Stimulated activated CD4-positive, alpha-beta T cell treated with anti-CD3 and anti-CD28 coated beads, Interleukin-2, amount 100 ng/mL, for 4 hours (primary cell): ENCODE measurements around the gene EPHA10.
A peak's percentile ranks its signal among the peaks of the same experiment; 100 is the strongest.

Experiments
- DNase-seq: peaks from one replicate; pipeline ENCODE4 v3.0.0-alpha.2; 2020; ENCODE audit warnings: low read depth

Gene EPHA10

DNA sequence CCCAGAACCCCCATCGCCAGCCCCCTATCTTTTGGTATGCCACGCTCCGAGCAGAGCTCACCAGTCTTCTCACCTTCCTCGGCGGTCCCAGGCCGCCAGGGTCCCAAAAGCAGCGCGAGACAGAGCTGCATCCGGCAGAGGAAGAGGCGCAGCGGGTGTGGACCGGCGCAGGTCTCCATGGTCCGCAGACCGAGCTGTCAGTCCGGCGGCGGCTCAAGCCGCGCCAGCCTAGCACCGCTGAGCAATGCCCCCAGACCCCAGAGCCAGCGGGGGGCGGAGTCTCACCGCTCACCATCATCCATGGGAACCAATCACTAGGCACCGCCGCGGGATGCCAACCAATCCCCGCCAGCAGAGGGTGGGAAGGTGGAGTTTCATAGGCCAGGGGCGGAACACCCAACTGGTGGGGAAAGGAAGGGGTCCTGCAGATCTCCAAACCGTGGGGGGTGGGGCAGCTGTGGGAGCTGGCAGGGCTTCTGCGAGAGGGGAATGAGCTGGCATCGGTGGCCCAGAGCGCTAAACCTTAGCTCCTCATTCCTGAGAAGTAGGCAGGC is at the start of gene EPHA10:
Gene EPHA10, minus strand, starts transcription at position 233 of the 554 bp plus-strand sequence. Its CDS starts 54 bp downstream, at position 179.
- DNase-seq, result no peak

DNA sequence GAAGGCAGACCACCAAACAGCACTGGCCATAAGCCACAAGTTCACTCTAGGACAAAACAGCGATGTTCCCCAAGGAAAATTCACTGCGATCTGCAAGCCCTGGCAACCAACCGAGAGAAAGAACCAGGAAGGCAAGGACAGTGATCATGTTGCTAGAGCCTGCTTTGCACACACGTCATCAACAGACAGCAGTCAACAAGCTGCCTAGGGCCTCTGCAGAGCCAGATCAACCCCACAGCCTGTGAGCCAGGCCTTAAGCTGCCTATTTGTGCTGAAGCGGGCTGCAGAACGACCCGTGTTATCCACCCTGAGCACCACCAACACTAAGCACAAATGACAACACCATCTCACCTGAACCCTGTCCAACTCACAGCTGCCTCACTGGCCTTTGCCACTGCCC is 49.3 kb upstream of the EPHA10 start:
- no peak for DNase-seq

- DNase-seq, result no peak
Observed at GRCh38 chr1:37813529-37814145, 48.7 kb upstream of the EPHA10 start.

DNA sequence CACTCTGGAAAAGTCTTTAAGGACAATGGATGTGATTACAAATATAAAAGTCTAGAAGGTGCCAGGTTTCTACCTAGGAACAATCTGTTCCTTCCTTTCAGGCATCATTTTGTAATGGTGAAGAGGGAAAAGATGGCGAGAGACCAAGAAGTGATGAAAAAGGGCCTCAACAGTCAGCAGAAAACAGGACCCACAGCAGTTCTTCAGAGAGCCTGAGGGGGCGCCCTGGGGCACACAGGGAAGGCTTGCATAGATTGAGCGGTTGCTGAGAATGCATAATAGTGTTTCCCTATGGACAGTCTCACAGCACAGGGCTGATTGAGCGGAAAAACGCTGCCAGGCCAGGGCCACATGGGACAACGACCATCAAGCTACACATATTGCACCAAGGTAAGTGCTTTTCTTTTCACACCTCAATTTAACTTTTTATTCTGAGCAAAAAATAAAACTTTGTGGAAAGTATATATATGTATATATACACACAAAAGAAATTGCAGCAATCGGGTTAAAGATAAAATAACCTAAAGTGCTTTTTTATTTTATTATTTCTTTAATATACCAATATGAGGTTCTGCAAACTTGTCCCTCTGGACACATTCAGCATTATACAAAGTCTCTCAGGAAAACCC is 46.2 kb upstream of the EPHA10 start:
- DNase-seq, result no peak

DNA sequence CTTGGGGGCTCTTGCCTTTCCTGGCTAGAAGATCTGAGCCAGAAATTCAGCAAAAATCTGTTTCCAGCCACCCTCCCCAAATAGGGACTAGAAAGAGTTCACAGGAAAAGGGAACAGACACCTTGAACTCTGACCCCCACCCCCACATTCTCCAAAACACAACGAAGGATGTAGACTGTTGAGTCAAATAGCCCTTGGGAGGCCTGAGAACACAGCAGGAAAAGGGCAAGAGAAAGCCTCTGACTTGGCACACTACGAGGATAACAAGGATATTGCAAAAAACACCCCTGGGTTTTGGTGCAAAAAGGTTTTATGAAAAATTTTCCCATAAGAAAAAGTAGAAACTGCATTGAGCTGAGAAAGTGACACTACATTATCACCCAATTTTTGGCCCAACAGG is 45.0 kb upstream of the EPHA10 start:
- DNase-seq, result no peak

- no peak for DNase-seq
Observed at GRCh38 chr1:37808369-37809319, 43.7 kb upstream of the EPHA10 start.

- peak; percentile 88 for DNase-seq
Observed at GRCh38 chr1:37807555-37808368, 42.8 kb upstream of the EPHA10 start, which contains the start of the genes C1orf122 and YRDC. Gene C1orf122 (plus strand): TSS chr1:37807790. CDS start chr1:37808405, 615 bp downstream. Gene YRDC (minus strand): TSS chr1:37808208. CDS start chr1:37808180, 28 bp downstream.

DNA sequence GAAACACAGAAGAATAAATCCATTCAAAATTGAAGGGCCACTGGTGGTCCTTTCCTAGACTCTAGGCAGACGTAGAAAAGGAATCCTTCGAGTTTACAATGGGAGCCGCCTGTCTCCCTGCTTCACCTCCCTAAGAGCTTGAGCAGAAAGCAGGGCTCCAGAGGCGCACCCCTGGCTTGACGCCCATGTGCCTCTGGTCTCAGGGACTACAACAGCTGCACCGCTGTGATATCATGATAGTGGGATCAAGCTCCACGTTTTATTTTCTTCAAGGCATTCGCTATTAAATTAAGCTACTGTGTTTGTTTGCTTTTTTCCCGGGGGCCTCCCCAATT is 42.3 kb upstream of the EPHA10 start:
- no peak for DNase-seq

DNA sequence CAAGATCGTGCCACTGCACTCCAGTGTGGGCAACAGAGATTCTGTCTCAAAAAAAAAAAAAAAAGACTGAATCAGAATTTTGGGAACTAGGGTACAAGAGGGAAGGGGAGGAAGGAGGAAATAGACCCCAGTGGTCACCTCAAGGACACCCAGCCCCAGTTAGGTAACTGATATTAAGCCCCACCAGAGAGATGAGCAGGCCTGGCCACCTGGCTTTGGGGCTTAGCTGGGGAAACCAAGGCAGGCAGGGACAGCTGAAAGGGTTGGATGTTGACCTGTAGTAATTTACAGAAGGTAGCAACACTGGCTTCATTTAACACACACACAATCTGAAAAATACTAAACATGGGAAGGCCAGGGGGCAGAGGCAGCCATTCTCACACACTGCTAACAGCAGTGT is 37.5 kb upstream of the EPHA10 start:
- DNase-seq, result no peak

DNA sequence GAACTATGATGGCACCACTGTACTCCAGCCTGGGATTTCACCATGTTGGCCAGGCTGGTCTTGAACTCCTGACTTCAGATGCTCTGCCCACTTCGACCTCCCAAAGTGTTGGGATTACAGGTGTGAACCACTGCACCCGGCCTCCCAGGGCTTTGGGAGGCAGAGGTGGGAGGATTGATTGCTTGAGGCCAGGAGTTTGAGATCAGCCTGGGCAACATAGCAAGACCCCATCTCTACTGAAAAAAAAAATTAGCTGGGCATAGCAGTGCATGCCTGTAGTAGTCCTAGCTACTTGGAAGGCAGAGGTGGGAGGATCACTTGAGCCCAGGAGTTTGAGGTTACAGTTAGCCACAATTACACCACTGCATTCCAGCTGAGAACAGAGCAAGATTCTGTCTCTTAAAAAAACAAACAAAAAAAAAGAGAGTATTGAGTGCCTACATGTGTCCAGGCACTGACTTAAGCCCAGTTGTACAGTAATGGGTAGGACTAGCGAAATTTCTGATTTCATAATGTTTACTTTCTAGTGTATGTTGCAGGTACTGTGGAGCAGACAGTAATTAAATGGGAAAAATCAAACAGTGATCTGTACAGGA is 32.9 kb upstream of the EPHA10 start:
- no peak for DNase-seq

DNA sequence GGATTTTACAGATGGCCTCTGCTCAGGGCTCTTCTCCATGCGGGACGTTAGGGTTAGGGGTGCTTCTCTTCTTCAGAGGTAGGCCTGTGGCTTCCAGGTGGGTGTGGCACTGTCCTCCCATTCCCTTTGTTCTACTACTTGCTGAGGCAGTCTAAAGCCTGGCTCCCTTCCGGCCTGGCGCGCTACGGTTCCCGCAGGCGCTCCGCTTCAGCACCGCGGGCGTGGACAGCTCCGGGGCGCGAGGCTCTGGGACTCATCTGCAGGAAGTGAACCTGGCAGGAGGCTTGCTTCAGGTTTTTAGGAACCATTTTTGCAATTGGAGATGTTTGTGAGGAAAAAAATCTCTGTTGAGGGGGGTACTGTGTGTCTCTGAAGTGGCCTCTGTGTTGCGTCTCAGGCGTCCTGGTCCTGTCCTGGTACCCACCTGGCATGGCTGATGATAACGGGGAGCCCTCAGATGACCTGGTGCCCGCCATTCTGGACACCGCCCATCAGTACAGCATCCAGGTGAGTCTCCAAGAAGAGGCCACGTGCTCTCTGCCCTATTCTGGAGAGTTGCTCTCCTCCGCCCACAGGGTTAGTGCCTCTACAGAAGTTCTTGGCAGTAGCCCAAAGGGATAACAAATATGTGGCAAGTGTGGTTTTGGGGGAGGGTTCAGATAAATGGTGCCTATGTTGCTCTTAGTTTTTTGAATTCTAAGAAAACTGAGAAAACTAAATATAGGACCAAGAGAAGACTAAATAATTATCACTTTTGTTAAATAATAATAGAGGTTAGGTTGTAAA is 30.6 kb upstream of the EPHA10 start:
- no peak for DNase-seq

- DNase-seq, result no peak
Observed at GRCh38 chr1:37794372-37795339, 29.7 kb upstream of the EPHA10 start.

DNA sequence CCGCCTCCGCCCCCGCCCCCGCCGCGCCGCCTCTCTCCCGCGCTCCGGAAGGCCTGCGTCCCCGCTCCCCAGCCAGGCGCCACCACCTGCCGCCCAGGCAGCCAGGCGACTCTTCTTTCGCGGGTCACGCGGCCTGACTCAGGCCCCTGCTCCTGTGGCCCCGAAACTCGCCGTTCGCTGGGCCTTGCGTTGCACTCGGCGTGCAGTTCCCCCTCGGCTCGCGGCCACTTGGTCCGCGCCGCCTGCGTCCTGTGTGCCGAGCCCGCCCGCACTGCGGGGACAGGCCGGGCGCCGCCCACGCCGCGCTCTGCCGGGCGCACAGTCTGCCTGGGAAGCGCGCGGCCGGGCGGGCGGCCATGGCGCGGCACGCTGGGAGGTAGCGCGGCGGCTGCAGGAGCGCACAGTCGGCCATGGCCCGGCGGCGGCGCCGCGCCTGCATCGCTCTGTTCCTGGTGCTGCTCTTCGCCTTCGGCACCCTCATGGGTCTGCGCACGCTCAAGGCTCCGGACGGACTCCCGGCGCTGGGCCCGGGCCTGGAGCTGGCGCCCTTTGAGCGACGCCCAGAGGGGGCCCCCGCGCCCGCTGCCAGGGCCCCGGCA is 29.0 kb upstream of the EPHA10 start, which contains the start of gene MANEAL:
Gene MANEAL, plus strand, starts transcription at position 75 of the 599 bp plus-strand sequence. Its CDS starts 336 bp downstream, at position 411.
- DNase-seq, result no peak

GRCh38 chr1:37792943-37793686 is 28.2 kb upstream of the EPHA10 start:
- no peak for DNase-seq

DNA sequence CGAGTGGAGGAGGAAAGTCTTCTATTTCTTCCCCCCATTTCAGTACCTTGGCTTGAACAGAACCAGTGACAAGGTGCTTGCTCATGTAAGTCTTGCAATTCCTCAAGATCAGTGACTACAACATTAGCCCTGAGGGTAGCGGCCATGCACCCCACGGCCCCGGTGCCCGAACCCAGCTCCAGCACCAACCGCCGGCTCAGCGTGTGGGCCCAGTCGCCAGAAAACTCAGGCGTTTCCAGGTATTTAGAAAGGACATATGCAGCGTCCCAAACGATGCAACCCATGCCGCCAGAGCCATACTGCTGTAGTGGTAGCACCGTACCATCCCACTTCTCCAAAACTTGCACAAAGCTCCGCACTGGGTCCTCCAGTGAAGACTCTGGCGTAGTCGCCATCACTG is 17.6 kb upstream of the EPHA10 start:
- no peak for DNase-seq

DNA sequence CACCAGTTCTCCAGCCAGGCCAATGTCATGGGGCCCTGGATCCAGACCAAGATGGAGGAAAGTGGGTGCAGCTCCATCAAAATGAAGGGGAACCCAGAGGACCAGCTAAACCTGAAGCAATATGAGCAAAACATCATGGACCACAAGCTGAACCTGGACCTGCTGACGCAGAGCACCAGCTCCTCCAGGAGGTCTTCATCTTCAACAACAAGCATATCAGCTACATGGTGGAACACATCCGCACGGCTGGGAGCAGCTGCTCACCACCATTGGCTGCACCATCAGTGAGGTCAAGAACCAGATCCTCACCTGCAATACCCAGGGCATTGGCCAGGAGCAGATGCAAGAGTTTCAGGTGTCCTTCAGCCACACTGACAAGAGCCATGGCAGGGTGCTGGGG is 13.7 kb upstream of the EPHA10 start:
- no peak for DNase-seq

GRCh38 chr1:37776946-37777516 is 12.1 kb upstream of the EPHA10 start:
- peak; percentile 17 for DNase-seq
